ENCODE data around the gene FHOD3. TPM values are rescaled to one million over a fixed set of nuclear protein-coding genes. Genes with fewer than 3 reads are reported as not detected.

The FHOD3 gene
- total and polyA plus RNA-seq, 2 experiments from 2014 or later = 2.7 to 8.7 TPM

DNA sequence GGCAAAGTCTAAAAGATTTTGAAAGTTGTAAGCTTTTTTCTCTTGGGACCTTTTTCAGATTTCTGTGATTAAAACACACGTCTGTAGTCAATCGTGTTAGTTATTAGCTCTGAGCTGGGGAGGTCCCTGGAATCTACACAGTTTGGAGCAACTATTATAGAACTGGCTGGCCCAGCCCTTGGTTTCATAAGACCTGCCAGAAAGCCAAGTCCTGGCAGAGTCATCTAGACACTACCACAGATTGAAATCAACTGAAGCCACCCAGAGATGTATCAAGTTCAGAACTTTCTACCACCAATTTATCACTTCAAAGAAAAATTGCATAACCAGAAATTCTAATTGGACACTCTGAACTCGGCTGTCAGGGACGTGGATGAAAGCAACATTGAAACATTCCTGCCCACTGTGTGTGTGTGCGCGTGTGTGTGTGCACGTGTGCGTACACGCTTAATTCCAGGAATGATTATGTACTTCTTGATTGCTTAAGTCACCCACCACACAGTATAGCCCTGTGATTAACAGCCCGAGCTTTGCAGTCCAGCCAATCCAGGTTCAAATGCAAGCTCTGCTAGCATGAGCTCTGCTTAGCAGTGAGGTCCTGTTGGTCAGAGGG, 405.0 kb downstream of the FHOD3 start:
- no peaks in the 10 kb centered on the region for H3K36me3 ChIP-seq (ENCODE audit: insufficient read depth)
- Mint-ChIP-seq H3K27ac (no peak overlapping the region), H3K36me3 (ENCODE audit: low read depth) (no peaks in the 10 kb centered on the region), H3K9me3 (no peaks in the 10 kb centered on the region; the same call in 2 of the 3 replicates), H3K27me3 (ENCODE audit: insufficient read depth, low read depth, poor library complexity) (peaks cover 2% of the 10 kb centered on the region), H3K4me1 (no peaks in the 10 kb centered on the region; the same call in 2 of the 3 replicates), H3K4me3 (no peak overlapping the region)
- no peaks in the 10 kb centered on the region for H3F3A ChIP-seq (replicated peaks; ENCODE audit: low read depth)
- no peak overlapping the region for H3K27ac ChIP-seq (ENCODE audit: low read depth)
- no peaks in the 10 kb centered on the region for H4K20me1 ChIP-seq (replicated peaks; ENCODE audit: insufficient read depth)
- ATAC-seq = no peak
- peaks cover 12% of the 10 kb centered on the region; the same call in 1 of the 2 replicates for H3K9me2 ChIP-seq (ENCODE audit: insufficient read depth)
- TF ChIP-seq JUNB (IDR thresholded peaks at IDR 0.05; ENCODE audit: unreplicated experiment) = no peak
- no peak for DNase-seq (ENCODE audit: low spot score)
- H3K79me2 ChIP-seq (replicated peaks; ENCODE audit: insufficient read depth) = no peaks in the 10 kb centered on the region
- H3K4me3 ChIP-seq = no peak overlapping the region
- H2AFZ ChIP-seq = no peak overlapping the region
- no peak overlapping the region for H3K4me2 ChIP-seq
- H3K4me1 ChIP-seq (ENCODE audit: insufficient read depth) = no peaks in the 10 kb centered on the region
- no peaks in the 10 kb centered on the region for H3K27me3 ChIP-seq (ENCODE audit: insufficient read depth)

DNA sequence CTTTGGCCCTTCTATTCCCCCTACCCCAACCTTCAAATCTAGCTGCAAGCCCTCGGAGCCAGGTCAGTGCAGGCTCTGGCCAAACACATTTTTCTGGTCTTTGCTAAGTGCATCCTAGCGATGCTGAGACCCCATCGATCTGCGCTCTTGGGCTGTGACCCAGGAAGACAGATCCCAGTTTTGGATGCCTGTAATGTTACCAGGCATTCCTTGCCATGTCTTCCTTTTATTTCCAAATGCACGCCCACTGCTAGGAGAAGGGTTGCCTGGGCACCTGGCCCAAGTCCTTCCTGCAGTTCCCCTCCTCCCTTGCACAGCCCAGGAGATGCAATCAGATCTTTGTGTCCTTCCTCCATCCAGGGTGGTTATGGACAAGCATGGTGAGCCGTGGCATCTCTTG, 406.6 kb downstream of the FHOD3 start:
- no peak overlapping the region for H3K4me3 Mint-ChIP-seq
- no peak for ATAC-seq
- TF ChIP-seq, protein P1, sequence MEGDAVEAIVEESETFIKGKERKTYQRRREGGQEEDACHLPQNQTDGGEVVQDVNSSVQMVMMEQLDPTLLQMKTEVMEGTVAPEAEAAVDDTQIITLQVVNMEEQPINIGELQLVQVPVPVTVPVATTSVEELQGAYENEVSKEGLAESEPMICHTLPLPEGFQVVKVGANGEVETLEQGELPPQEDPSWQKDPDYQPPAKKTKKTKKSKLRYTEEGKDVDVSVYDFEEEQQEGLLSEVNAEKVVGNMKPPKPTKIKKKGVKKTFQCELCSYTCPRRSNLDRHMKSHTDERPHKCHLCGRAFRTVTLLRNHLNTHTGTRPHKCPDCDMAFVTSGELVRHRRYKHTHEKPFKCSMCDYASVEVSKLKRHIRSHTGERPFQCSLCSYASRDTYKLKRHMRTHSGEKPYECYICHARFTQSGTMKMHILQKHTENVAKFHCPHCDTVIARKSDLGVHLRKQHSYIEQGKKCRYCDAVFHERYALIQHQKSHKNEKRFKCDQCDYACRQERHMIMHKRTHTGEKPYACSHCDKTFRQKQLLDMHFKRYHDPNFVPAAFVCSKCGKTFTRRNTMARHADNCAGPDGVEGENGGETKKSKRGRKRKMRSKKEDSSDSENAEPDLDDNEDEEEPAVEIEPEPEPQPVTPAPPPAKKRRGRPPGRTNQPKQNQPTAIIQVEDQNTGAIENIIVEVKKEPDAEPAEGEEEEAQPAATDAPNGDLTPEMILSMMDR (conservative IDR thresholded peaks at IDR 0.05; ENCODE audit: low read depth in 2 of 2) = no peak
- TF ChIP-seq, protein P2, sequence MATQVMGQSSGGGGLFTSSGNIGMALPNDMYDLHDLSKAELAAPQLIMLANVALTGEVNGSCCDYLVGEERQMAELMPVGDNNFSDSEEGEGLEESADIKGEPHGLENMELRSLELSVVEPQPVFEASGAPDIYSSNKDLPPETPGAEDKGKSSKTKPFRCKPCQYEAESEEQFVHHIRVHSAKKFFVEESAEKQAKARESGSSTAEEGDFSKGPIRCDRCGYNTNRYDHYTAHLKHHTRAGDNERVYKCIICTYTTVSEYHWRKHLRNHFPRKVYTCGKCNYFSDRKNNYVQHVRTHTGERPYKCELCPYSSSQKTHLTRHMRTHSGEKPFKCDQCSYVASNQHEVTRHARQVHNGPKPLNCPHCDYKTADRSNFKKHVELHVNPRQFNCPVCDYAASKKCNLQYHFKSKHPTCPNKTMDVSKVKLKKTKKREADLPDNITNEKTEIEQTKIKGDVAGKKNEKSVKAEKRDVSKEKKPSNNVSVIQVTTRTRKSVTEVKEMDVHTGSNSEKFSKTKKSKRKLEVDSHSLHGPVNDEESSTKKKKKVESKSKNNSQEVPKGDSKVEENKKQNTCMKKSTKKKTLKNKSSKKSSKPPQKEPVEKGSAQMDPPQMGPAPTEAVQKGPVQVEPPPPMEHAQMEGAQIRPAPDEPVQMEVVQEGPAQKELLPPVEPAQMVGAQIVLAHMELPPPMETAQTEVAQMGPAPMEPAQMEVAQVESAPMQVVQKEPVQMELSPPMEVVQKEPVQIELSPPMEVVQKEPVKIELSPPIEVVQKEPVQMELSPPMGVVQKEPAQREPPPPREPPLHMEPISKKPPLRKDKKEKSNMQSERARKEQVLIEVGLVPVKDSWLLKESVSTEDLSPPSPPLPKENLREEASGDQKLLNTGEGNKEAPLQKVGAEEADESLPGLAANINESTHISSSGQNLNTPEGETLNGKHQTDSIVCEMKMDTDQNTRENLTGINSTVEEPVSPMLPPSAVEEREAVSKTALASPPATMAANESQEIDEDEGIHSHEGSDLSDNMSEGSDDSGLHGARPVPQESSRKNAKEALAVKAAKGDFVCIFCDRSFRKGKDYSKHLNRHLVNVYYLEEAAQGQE (IDR thresholded peaks at IDR 0.05; ENCODE audit: unreplicated experiment) = no peak
- no peak for TF ChIP-seq JUNB (IDR thresholded peaks at IDR 0.05; ENCODE audit: unreplicated experiment)
- no peak for TF ChIP-seq CREB1 (CRISPR knock-in tag; IDR thresholded peaks at IDR 0.05; ENCODE audit: low read depth)
- TF ChIP-seq, protein P3, sequence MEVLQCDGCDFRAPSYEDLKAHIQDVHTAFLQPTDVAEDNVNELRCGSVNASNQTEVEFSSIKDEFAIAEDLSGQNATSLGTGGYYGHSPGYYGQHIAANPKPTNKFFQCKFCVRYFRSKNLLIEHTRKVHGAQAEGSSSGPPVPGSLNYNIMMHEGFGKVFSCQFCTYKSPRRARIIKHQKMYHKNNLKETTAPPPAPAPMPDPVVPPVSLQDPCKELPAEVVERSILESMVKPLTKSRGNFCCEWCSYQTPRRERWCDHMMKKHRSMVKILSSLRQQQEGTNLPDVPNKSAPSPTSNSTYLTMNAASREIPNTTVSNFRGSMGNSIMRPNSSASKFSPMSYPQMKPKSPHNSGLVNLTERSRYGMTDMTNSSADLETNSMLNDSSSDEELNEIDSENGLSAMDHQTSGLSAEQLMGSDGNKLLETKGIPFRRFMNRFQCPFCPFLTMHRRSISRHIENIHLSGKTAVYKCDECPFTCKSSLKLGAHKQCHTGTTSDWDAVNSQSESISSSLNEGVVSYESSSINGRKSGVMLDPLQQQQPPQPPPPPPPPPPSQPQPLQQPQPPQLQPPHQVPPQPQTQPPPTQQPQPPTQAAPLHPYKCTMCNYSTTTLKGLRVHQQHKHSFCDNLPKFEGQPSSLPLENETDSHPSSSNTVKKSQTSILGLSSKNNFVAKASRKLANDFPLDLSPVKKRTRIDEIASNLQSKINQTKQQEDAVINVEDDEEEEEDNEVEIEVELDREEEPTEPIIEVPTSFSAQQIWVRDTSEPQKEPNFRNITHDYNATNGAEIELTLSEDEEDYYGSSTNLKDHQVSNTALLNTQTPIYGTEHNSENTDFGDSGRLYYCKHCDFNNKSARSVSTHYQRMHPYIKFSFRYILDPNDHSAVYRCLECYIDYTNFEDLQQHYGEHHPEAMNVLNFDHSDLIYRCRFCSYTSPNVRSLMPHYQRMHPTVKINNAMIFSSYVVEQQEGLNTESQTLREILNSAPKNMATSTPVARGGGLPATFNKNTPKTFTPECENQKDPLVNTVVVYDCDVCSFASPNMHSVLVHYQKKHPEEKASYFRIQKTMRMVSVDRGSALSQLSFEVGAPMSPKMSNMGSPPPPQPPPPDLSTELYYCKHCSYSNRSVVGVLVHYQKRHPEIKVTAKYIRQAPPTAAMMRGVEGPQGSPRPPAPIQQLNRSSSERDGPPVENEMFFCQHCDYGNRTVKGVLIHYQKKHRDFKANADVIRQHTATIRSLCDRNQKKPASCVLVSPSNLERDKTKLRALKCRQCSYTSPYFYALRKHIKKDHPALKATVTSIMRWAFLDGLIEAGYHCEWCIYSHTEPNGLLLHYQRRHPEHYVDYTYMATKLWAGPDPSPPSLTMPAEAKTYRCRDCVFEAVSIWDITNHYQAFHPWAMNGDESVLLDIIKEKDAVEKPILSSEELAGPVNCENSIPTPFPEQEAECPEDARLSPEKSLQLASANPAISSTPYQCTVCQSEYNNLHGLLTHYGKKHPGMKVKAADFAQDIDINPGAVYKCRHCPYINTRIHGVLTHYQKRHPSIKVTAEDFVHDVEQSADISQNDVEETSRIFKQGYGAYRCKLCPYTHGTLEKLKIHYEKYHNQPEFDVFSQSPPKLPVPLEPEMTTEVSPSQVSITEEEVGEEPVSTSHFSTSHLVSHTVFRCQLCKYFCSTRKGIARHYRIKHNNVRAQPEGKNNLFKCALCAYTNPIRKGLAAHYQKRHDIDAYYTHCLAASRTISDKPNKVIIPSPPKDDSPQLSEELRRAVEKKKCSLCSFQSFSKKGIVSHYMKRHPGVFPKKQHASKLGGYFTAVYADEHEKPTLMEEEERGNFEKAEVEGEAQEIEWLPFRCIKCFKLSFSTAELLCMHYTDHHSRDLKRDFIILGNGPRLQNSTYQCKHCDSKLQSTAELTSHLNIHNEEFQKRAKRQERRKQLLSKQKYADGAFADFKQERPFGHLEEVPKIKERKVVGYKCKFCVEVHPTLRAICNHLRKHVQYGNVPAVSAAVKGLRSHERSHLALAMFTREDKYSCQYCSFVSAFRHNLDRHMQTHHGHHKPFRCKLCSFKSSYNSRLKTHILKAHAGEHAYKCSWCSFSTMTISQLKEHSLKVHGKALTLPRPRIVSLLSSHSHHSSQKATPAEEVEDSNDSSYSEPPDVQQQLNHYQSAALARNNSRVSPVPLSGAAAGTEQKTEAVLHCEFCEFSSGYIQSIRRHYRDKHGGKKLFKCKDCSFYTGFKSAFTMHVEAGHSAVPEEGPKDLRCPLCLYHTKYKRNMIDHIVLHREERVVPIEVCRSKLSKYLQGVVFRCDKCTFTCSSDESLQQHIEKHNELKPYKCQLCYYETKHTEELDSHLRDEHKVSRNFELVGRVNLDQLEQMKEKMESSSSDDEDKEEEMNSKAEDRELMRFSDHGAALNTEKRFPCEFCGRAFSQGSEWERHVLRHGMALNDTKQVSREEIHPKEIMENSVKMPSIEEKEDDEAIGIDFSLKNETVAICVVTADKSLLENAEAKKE (CRISPR knock-in tag; IDR thresholded peaks at IDR 0.05) = no peak
- TF ChIP-seq, protein P4, sequence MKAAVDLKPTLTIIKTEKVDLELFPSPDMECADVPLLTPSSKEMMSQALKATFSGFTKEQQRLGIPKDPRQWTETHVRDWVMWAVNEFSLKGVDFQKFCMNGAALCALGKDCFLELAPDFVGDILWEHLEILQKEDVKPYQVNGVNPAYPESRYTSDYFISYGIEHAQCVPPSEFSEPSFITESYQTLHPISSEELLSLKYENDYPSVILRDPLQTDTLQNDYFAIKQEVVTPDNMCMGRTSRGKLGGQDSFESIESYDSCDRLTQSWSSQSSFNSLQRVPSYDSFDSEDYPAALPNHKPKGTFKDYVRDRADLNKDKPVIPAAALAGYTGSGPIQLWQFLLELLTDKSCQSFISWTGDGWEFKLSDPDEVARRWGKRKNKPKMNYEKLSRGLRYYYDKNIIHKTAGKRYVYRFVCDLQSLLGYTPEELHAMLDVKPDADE (IDR thresholded peaks at IDR 0.05) = no peak
- TF ChIP-seq POLR2AphosphoS5 (IDR thresholded peaks at IDR 0.05; ENCODE audit: low read depth) = no peak
- no peak for TF ChIP-seq STAT1 (IDR thresholded peaks at IDR 0.05; ENCODE audit: unreplicated experiment)
- TF ChIP-seq NANOG (IDR thresholded peaks at IDR 0.05; ENCODE audit: borderline replicate concordance) = no peak

More for the DNA sequence above, 406.6 kb downstream of the FHOD3 start:
- peaks cover 2% of the 10 kb centered on the region for H3K27me3 Mint-ChIP-seq (ENCODE audit: insufficient read depth, low read depth, poor library complexity)
- no peaks in the 10 kb centered on the region for H4K20me1 ChIP-seq (replicated peaks; ENCODE audit: insufficient read depth)
- no peak for DNase-seq (ENCODE audit: low spot score)
- no peaks in the 10 kb centered on the region for H3K4me1 ChIP-seq (ENCODE audit: insufficient read depth)
- no peak overlapping the region for H3K4me2 ChIP-seq
- H3K27ac ChIP-seq (ENCODE audit: low read depth) = no peak overlapping the region
- no peaks in the 10 kb centered on the region; the same call in 2 of the 3 replicates for H3K9me3 Mint-ChIP-seq
- no peaks in the 10 kb centered on the region for H3K27me3 ChIP-seq (ENCODE audit: insufficient read depth)
- H3K4me3 ChIP-seq = no peak overlapping the region
- no peaks in the 10 kb centered on the region; the same call in 2 of the 3 replicates for H3K4me1 Mint-ChIP-seq
- no peaks in the 10 kb centered on the region for H3K36me3 Mint-ChIP-seq (ENCODE audit: low read depth)
- H3K36me3 ChIP-seq (ENCODE audit: insufficient read depth) = no peaks in the 10 kb centered on the region
- H3K27ac Mint-ChIP-seq = no peak overlapping the region
- 0 out of 2 replicates have a peak, but pooled peaks cover 10% of the 10 kb centered on the region for H3K9me2 ChIP-seq (ENCODE audit: insufficient read depth)
- no peaks in the 10 kb centered on the region for H3F3A ChIP-seq (replicated peaks; ENCODE audit: low read depth)
- H3K79me2 ChIP-seq (replicated peaks; ENCODE audit: insufficient read depth) = no peaks in the 10 kb centered on the region
- H2AFZ ChIP-seq = no peak overlapping the region
